HG03520 (cell line): ENCODE results near the gene MSANTD4.
"Not testable (repeated sequence)": the region's sequence is repeated elsewhere in the genome, so short reads cannot be mapped to it uniquely, and the experiment has no call there.

ENCODE experiments used
- ATAC-seq: cut with Tn5 transposase; IDR thresholded peaks from one replicate; pipeline ENCODE4 v1.9.1; 2021; ENCODE audit warnings: mild to moderate bottlenecking, moderate library complexity; ENCODE audit not compliant: unreplicated experiment

The MSANTD4 gene

DNA sequence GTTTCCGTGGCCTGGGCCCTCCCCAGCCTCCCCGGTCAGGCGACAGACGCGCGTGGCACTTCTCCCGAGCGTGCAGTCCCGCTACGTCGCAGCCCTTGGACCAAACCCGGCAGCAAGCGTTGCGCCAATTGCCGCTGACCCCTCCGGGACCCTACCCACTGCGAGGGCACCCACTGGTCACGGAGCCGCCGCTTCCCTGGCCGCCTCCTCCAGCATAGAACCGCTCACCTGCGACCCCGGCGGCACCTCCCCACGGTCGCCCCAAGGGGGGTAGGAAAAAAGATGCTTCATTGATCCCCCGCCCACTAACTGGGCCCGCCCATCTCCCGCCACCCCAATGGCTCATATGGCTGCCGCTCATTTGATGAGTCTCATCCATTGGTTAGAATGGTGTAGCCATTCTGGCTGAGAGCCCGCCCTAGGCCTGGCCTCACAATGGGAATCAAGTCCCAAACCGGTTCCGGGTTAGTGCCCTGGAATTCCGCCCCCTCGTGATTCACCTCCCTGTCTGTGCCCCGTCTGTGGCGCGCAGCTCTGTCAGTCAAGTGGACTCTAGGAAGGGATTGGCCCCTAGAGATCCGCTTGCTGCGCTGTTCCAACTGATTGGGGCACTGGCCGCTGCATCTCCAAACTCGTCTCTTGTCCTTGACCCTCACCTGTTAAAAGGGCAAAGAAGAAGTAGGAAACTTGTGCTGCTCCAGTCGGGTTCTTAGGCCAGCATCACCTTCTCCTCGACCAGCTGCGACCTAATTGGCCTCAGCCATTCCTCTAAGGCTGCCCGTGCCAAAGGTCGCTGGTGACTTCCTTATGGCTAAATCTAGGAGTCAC, at the start of gene MSANTD4:
Gene MSANTD4 (minus strand): TSS at position 274 of the 828 bp plus-strand sequence. CDS start 11,323 bp downstream, outside the sequence.
- ATAC-seq: peak; percentile 98

DNA sequence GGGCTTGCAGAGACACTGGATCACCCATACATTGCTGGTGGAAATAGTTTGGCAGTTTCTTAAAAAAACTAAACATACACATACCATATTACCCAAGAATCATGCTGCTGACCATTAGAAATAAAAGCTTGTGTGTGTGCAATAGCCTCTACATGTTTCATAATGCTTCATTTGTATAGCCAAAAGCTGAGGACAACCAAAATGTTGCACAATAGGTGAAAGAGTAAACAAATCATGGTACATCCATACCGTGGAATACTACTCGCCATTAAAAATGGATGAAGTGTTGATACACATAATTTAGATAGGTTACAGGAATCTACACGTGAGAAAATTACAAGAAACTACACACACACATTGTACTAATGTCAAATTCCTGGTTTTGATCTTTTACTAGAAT, 48.6 kb upstream of the MSANTD4 start:
- ATAC-seq: no peak

DNA sequence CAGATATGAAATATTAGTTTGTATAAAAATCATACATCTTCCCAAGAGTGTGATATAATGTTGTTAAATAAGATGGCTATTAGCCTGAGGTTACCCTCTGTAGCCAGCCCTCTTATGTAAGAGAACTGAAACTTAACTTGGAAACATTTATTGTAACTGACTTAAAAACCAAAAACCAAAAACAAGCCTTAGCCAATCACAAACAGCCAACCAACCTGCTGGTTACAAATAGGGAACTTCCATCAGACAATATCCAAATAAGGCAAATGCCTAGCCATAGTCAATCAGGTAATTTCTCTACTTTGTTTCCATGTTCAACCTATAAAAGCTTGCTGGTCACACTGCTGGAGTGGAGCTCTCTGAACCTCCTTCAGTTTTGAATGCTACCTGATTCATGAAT, 41.0 kb upstream of the MSANTD4 start:
- ATAC-seq: peak; percentile 77

DNA sequence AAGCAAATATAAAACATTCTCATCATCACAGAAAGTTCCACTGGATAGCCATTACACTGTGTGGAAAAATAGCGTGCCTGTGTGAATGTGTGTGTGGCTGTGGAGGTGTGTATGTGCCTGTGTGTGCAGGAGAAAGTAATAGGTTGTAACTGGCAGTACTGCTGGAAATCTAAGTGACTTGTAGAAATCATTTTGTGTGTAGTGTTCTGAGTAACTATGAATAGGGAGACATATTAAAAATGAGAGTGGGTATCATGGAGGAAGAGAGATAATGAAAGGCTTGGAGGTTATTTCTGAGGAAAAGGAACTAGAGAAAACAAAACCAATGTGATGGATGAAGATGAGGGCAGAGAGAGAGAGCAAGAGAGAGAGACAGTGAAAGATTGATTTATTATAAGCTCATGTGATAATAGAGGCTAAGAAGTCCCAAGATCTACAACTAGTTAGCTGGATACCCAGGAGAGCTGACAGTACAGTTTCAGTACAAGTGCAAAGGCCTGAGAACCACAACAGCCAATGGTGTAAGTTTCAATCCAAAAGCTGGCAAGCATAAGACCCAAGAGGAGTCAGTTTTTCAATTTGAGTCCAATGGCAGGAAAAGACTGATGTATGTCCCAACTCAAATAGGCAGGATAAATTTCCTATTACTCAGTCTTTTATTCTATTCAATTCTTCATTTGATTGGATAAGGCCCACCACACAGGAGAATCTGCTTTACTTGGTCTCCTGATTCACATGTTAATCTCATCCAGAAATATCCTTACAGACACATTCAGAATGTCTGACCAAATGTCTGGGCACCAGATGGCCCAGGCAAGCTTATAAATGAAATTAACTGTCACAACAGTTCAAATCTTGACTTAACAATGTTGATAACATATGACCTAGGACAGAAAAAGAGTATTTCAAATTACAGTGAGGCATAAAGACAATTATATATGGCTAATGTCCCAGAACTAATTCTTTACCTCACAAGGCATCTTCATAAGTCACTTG, 40.2 kb upstream of the MSANTD4 start:
- ATAC-seq: no peak

DNA sequence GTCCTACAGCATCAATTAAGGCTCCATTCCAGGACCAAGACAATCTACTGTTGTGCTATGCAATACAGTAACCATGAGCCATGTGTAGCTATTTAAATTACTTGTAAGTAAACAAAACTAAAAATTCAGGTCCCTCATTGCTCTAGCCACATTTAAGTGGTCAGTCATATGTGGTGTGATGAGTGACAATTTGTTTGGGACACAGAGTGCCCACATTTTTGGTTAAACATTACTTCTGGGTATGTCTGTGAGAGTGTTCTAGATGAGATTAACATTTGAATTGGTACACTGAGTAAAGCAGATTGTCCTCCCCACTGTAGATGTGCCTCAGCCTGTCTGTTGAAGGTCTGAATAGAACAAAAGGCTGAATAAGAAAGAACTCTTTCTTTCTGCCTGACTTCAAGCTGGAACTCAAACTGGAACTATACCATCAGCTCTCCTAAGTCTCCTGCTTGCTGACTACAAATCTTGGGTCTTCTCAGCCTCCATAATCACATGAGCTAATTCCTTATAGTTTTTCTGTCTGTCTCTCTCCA, 39.3 kb upstream of the MSANTD4 start:
- ATAC-seq: no peak

DNA sequence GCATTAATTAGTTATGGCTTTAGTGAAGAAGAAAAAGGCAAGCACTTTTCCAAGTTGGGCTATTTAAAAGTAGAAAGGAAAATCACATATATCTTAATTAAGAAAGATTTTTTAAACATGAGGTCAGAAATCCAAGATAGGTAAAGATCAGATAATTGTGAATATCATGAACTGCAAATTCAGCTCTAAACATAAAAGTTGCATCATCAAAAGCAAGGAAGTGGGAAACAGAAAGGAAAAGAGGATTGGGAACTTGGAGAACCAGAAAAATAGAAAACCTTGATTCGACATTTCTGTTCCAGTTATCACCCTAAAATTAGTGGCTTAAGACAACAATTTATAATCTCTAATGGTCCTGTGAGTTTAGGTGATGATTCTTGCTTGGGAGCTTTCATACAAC, 37.6 kb upstream of the MSANTD4 start:
- ATAC-seq: no peak

DNA sequence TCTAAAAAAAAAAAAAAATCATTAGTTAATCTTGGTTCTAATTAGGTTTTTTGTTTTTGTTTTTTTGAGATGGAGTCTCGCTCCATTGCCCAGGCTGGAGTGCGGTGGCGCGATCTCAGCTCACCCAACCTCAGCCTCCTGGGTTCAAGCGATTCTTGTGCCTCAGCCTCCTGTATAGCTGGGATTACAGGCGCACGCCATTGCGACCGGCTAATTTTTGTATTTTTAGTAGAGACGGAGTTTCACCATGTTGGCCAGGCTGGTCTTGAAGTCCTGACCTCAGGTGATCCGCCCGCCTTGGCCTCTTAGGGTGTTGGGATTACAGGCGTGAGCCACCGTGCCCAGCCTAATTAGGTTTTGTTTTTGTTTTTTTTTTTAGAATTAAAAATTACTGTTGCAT, 36.3 kb upstream of the MSANTD4 start:
- ATAC-seq: not testable (repeated sequence)

DNA sequence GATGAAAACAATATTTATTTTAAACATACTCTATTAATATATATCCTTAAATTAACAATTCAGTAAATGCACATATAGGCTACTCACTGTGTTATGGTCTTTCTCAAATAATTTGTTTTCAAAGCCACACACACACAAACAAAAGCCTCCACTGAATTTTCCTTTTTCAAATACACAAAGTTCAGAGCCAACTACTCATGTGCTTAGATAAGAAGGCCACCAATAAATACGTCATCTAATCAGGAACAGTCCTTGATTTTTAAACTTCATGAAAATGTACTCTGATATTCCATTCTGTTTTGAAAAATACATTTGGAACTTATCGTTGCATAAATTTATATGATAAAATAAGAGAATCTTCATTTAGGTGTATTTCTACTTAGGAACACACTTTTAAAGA, 29.1 kb upstream of the MSANTD4 start:
- ATAC-seq: no peak

DNA sequence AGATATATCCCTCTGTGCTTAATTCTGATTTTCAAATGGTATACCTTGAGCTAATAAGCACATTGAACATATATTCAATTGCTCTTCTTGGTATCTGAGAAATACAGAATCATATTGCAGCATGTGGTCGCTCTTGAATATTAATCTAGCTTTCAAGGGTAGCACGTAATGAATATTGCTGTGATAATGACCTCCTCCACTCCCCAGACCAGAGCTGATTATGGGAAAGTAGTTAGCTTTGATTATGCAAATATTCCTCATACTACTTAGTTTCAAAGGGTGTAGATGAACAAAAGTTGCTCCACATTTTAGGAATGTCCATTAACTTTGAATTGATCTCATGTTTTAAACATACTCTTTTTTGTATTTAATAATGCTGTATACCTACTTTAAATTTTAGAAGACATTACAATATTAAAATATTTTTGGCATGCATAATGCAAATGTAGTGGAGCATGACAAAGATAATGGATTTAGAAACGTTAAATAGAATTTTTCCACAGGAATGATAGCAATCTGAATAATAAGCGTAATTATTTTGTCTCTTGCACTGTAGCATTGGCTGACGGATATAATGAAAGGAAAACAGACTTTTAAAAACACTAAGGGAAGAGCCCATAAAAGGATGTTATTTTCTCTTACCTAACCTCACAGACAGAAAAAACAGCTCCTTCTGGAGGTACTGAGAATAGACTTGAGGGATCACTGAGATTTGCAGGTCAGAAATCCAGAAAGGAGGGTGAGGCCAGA, 27.9 kb upstream of the MSANTD4 start:
- ATAC-seq: no peak

DNA sequence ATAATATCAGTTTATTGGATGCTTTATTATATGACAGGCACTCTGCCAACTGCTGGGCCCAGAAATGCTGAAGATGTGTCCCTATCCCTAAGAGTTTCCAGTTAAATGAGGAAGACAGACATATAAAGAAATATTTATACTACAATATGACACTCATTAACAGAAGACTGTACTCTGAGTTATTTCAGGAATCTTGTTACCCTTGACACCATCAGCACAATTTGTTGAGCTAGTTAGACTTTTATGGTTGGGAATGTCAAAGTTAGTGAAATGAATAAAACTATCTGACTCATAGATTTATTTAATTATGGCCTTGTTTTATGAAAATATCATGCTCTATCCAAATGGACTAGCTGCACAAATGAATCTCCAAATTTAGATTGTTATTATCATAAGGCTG, 25.6 kb upstream of the MSANTD4 start:
- ATAC-seq: no peak

DNA sequence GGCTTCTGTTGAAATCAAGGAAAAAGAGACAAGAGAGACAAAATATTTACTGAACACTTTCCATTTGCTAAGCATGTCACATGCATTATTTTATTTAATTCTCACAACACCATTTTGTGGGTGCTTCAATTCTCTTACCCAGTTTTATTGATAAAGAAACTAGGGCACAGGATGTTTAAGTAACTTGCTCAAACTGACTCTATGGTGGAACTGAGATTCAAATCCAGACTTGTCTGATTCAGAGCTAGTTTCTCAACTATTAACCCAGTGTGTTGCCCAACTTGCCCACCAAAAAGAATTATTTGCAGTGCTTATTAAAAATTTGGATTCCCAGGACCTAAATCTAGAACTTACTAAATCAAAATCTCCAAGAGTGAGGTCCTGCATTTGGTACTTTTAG, 21.5 kb upstream of the MSANTD4 start:
- ATAC-seq: no peak

DNA sequence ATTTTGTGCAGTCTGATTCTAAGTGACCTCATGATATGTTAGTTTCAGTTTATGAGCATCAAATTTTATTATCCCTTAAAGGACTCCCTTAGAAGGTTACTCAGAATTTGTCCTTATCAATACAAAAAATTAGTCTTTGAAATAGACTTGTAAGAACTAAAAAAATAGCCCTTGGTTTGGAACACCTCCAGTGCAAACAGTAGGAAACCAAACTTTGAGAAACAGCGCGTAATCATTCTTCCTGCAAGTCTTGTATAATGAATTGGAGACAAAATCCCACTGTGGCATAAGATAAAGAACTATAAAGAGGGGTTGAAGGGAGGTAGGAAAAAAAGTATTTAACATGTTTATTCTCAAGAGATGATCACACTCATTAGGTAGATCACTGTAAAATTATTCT, 10.8 kb upstream of the MSANTD4 start:
- ATAC-seq: no peak

DNA sequence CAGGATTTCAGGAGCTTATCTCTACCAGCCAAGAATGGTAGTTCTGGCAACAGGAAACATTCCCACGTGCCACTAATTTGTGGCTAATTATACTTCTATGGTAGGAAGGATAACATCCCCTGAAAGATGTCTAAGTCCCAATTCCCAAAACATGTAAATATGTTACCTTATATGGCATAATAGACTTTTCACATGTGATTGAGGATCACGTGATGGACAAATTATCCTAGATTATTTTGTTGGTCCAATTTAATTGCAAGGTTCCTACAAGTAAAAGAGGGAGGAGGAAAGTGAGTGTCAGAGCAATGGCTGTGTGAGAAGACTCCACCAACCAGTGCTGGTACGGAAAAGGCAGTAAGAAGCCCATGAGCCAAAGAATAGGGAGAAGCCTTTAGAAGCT, 9.9 kb upstream of the MSANTD4 start:
- ATAC-seq: no peak

DNA sequence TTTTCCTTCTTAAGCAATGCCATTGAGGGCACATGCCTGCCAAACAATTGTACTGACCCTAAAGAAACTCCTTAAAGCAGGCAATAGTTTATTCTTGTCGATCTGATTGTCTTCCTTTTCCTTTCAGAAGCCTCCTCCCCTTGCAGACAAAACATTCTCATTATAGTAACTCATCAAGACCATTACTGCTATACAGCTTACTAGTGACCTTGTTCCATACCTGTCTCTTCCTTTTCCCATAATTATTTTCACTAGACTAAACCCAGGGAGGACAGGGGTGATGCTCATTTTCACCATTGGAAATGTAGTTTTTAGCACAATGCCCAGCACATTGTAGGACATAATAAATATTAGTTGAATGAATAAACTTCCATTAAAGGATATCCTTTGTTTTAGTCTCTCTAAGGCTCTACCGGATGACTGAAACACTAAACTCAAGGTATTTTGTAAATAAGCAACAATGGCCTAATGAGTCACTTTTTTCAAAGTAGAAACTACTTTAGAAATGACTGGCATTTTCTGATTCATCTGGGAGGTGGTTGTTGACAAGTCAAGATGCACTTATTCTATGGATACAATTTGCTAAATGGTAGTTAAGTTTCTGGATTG, 9.3 kb upstream of the MSANTD4 start:
- peak; percentile 65 for ATAC-seq

DNA sequence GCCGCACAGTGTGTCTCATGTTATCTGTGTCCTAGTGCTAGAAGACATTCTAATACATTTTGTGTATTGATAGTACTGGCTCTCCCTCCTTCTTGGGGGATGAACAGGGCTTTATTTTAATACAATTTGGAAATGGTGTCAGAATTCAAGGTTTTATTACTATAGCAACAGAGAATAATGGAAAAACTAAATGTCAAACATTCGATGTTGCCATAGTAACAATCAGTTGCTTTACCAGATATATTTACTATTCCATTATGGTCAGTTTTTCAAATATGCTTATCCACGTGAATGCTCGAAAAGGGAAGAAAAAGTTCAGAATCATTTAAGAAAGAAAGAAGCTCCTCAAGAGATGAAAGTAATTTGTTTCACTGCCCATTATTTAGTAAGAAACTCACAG, 8.6 kb upstream of the MSANTD4 start:
- ATAC-seq: no peak

DNA sequence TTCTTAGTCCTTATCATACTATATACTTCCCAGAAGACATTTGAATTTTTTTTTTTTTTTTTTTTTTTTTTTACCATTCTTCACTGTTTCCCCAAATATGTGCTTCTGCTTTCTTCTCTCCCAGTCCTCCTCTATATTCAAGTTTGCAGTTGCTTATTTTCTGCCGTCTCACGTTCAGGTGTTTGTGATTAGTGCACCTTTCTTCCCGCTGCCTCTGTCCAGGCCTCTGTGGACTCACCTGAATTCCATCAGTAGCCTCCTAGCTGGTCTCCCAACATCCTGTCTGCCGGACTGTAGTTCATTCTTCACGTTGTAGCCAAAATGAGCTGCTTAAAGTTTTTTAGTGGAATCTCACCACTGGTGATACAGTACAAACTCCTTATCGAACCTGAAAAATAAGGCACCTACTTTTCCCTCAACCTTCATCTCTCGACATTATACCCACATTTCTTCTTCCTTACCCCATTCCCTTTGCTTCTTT, 795 bp upstream of the MSANTD4 start:
- no peak for ATAC-seq

DNA sequence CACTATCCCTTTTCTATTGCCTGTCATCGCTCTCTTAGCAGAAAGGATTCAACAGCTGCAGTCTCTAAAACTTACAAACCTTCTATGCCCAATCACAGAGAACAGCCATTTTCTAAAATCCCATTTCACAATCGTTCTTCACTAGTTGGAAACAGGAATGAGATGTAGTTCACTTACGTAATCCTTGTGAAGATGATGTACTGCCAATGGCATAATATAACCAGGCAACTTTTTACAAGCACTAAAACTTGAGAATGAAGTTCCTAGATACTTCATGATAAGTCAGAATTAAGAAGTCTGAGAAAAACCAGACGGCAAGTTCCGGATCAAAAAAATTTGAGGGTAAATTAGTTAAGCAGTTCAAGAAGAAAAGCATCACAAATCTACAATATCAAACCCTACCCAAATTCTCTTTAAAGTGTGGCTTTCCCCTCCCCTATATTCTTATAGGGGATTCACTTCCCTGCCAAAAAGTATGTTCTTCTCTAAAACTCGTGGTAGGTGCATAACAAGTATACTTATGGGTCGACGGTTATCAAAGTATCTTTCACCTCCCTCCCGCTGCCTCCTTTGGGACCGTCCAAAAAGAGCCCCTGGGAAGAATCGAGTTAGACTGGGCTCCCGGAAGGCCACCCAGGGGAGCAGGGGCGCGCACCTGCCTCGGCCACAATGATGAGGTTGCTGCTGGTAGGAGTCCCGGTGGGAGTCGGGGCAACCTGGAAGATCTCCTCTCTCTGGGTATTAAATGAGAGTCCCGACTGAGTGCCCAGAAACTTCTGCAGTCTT, 666 bp downstream of the MSANTD4 start:
- peak; percentile 6 for ATAC-seq

DNA sequence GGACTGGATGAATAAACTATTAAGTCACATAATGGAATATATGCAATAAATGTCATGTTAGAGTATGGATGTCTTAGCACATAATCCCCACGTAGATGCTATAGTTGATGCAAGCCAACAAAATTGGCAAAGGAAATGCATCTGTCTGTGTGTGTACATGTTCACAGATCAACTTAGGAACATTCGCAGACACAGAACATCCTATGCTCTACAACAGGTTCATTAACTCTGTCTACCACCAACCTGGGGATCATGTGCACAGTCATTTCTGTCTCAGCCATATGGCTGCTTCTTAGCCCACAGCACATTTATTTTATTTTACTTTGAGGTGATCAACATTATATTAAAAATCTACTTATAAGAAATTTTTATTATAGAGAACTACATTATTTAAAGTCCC, 4.9 kb downstream of the MSANTD4 start:
- ATAC-seq: no peak

DNA sequence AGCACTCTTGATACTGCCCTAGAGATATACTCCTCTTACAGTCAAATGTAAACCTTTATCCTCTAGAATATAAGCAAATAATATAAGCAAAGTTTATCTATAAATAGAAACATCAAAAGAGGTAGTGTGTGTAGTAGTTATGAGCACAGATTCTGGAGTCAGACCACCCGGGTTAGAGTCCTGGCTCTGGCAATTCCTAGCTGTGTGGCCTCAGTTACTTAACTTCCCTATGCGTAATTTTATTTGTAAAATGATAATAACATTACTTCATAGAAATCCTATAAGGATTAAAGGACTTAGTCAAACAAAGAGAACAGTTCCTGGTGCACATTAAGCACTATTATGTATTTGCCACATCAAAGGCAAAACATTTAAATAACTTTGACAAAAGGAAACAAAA, 7.0 kb downstream of the MSANTD4 start:
- no peak for ATAC-seq
